Activated T-cell treated with anti-CD3 and anti-CD28 coated beads, Interleukin-2, amount 50 U/mL, for 72 hours (primary cell): Measurements from ENCODE around the gene RPL18A. TPM values are rescaled to one million over a fixed set of nuclear protein-coding genes. Genes with fewer than 3 reads are reported as not detected.
"Not testable (repeated sequence)": the region's sequence is repeated elsewhere in the genome, so short reads cannot be mapped to it uniquely, and the experiment has no call there.

ENCODE experiments used
- ATAC-seq, 2 donors: fragments of 150-1000 bp; cut with Tn5 transposase; replicated peaks in 1 of 2; 2 replicates each; pipeline ENCODE4 v1.10.0; 2021; ENCODE audit warnings: moderate library complexity in 2 of 2, mild to moderate bottlenecking in 1 of 2
- DNase-seq, 2 donors: peaks; one replicate each; pipeline ENCODE4 v3.0.0; 2021 to 2022; ENCODE audit warnings: mixed read lengths in 1 of 2
- H3K27ac Mint-ChIP-seq: one replicate; pipeline ENCODE4 v1.8.0; 2022; ENCODE audit warnings: mild to moderate bottlenecking, moderate library complexity, mixed read lengths
- H3K27me3 Mint-ChIP-seq: one replicate; pipeline ENCODE4 v1.8.0; 2022; ENCODE audit warnings: low read depth, mixed read lengths
- H3K36me3 Mint-ChIP-seq, 2 donors: one replicate each; pipeline ENCODE4 v1.8.0; 2022; ENCODE audit warnings: mixed read lengths in 2 of 2, mild to moderate bottlenecking in 1 of 2; ENCODE audit not compliant: insufficient read depth in 2 of 2
- H3K4me1 Mint-ChIP-seq: one replicate; pipeline ENCODE4 v1.8.0; 2022; ENCODE audit warnings: low read depth, mixed read lengths
- H3K4me3 Mint-ChIP-seq, 2 donors: one replicate each; pipeline ENCODE4 v1.8.0; 2022; ENCODE audit warnings: mild to moderate bottlenecking in 2 of 2, mixed read lengths in 2 of 2, moderate library complexity in 2 of 2
- H3K9me3 Mint-ChIP-seq, 2 donors: one replicate each; pipeline ENCODE4 v1.8.0; 2022; ENCODE audit warnings: mixed read lengths in 2 of 2
- total RNA-seq, 2 donors: library from RNA; stranded (reverse); gene quantifications; one replicate each; pipeline ENCODE4 v1.2.3, GENCODE V29; 2022

RPL18A gene
- total RNA-seq, 2 donors from 2014 or later = 2,983 to 3,463 TPM

DNA sequence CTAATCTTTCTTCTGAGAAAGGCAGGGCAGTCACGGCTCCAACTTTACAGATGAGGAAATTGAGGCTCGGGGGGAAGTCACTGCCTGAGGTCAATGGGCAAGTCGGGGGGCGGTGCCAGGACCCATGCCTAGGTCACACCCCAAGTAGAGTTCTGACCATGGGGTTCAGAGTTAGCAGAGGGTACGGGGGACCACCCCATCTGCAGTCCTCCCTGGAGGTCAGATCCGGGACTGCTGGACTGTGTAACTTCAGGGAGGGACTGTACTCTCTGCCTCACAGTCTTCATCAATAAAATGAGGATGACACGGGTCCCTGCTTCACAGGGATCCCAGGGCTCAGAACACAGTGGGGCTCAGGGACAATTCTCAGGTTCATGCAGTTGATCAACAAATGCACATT, 19.8 kb downstream of the RPL18A start:
- Mint-ChIP-seq H3K27ac (no peak overlapping the region), H3K9me3 (no peaks in the 10 kb centered on the region), H3K36me3 (no peaks in the 10 kb centered on the region), H3K4me1 (no peaks in the 10 kb centered on the region), H3K27me3 (no peaks in the 10 kb centered on the region), H3K4me3 (no peak overlapping the region)
- ATAC-seq (no peak), DNase-seq (no peak)

DNA sequence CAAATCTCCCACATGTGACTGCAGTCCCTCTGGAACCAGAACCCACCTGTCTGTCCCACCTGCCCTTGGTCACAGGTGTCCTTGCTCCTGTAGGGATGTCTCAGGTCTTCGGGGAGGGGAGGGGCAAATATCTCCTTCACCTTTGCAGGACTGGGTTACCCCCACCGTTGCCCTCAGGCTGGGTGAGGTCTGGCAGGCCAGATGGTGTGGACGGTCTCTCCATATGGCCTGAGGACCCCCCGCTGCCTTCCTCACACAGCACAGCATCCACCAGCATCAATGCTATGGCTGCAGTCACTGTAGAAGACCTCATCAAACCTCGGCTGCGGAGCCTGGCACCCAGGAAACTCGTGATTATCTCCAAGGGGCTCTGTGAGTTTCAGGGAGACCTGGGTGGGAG, 22.0 kb downstream of the RPL18A start:
- H3K4me3 Mint-ChIP-seq = no peak overlapping the region
- ATAC-seq (no peak), DNase-seq (no peak)
- no peaks in the 10 kb centered on the region for H3K27me3 Mint-ChIP-seq
- H3K4me1 Mint-ChIP-seq = no peaks in the 10 kb centered on the region
- no peaks in the 10 kb centered on the region for H3K9me3 Mint-ChIP-seq
- H3K27ac Mint-ChIP-seq = no peak overlapping the region
- no peaks in the 10 kb centered on the region for H3K36me3 Mint-ChIP-seq

DNA sequence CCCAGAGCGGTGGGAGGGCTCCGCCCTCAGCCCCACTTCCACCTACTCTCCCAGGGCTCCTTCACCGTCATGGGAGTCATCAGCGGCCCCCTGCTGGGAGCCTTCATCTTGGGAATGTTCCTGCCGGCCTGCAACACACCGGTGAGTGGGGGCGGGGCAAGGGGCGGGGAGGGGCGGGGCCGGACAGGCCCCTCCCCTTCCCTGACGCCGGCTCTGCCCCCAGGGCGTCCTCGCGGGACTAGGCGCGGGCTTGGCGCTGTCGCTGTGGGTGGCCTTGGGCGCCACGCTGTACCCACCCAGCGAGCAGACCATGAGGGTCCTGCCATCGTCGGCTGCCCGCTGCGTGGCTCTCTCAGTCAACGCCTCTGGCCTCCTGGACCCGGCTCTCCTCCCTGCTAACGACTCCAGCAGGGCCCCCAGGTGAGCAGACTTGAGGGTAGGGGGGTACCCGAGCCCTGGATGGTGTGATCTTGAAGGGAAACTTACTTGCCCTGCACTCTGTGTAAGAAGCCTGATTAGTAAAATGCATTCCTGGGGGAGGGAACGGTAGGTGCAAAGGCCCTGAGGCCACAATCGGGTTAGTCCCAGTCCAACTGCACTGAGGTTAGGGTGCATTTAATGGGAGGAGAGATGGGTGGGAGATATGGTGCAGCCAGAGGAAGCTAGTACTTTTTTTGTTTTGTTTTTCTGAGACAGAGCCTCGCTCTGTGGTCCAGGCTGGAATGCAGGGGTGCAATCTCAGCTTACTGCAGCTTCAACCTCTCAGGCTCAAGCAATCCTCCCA, 24.1 kb downstream of the RPL18A start:
- ATAC-seq (no peak), DNase-seq (no peak)
- Mint-ChIP-seq H3K27ac (no peak overlapping the region), H3K9me3 (no peaks in the 10 kb centered on the region), H3K4me3 (no peak overlapping the region), H3K36me3 (no peaks in the 10 kb centered on the region), H3K4me1 (no peaks in the 10 kb centered on the region), H3K27me3 (no peaks in the 10 kb centered on the region)

DNA sequence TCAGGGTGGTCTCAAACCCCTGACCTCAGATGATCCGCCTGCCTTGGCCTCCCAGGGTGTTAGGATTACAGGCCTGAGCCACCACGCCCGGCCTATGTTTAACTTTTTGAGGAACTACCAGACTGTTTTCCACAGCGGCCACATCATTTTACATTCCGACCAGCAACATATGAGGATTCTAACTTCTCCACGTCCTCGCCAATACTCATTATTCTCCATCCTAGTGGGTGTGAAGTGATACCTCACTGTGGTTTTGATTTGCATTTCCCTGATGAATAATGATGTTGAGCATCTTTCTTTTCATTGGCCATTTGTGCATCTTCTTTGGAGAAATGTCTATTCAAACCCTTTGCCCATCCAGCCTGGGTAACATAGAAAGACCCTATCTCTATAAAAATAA, 26.8 kb downstream of the RPL18A start:
- Mint-ChIP-seq H3K27me3 (no peaks in the 10 kb centered on the region), H3K9me3 (no peaks in the 10 kb centered on the region), H3K4me3 (no peak overlapping the region), H3K27ac (no peak overlapping the region), H3K36me3 (peaks cover 0 to 2% of the 10 kb centered on the region in 2 donors), H3K4me1 (no peaks in the 10 kb centered on the region)
- ATAC-seq (no peak), DNase-seq (no peak)

DNA sequence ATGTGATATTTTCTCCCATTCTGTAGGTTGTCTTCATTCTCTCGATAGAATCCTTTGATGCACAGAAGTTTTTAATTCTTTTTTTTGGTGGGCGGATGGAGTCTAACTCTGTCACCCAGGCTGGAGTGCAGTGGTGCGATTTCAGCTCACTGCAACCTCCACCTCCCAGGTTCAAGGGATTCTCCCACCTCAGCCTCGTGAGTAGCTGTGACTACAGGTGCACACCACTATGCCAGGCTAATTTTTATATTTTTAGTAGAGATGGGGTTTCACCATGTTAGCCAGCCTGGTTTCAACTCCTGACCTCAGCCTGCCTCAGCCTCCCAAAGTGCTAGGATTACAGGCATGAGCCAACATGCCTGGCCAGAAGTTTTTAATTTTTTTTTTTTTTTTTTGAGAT, 27.5 kb downstream of the RPL18A start:
- H3K4me1 Mint-ChIP-seq, DNase-seq, H3K27me3 Mint-ChIP-seq, H3K36me3 Mint-ChIP-seq, H3K27ac Mint-ChIP-seq, H3K4me3 Mint-ChIP-seq, H3K9me3 Mint-ChIP-seq, ATAC-seq: not testable (repeated sequence)

DNA sequence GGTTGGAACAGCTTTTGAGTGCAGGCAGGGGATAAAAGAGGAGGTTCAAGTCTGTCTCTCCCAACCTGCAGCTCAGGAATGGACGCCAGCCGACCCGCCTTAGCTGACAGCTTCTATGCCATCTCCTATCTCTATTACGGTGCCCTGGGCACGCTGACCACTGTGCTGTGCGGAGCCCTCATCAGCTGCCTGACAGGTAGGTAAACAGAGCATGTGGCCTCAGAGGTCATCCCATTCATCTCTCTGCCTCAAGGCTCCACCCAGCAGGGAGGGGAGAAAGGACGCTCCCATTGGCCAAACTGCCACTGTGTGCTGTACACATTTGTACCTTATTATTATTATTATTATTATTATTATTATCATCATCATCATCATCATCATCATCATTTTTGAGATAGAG, 28.6 kb downstream of the RPL18A start:
- Mint-ChIP-seq H3K4me3 (no peak overlapping the region), H3K36me3 (peaks cover 0 to 2% of the 10 kb centered on the region in 2 donors), H3K27me3 (no peaks in the 10 kb centered on the region), H3K4me1 (no peaks in the 10 kb centered on the region), H3K9me3 (no peaks in the 10 kb centered on the region), H3K27ac (no peak overlapping the region)
- DNase-seq = no peak
- ATAC-seq = no peak

DNA sequence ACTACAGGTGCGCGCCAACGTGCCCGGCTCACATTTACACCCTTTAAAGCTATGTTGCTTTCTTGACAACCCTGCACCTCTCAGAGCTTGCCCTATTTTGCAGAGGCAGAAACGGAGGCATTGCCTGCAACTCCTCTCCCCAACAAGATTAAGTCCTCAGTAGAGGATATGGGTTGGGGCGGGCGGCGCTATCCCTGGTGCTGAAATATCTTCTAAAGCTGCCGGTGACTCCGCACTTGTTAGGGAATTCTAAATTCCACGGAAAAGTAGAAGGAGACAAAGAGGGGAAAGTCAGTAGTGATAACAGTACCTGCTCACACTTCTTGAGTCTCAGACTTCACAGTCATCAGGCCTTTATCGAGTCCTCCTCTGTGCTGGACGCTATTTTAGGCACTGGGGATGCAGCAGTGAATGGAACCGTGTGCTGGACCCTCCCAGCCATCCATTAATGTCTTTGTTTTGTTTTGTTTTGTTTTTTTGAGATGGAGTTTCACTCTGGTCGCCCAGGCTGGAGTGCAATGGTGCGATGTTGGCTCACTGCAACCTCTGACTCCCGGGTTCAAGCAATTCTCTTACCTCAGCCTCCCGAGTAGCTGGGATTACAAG, 30.0 kb downstream of the RPL18A start:
- no peak for DNase-seq
- H3K4me3 Mint-ChIP-seq = no peak overlapping the region
- no peaks in the 10 kb centered on the region for H3K27me3 Mint-ChIP-seq
- H3K9me3 Mint-ChIP-seq = no peaks in the 10 kb centered on the region
- ATAC-seq = no peak
- no peaks in the 10 kb centered on the region for H3K4me1 Mint-ChIP-seq
- H3K36me3 Mint-ChIP-seq = peaks cover 0 to 2% of the 10 kb centered on the region in 2 donors
- no peak overlapping the region for H3K27ac Mint-ChIP-seq

DNA sequence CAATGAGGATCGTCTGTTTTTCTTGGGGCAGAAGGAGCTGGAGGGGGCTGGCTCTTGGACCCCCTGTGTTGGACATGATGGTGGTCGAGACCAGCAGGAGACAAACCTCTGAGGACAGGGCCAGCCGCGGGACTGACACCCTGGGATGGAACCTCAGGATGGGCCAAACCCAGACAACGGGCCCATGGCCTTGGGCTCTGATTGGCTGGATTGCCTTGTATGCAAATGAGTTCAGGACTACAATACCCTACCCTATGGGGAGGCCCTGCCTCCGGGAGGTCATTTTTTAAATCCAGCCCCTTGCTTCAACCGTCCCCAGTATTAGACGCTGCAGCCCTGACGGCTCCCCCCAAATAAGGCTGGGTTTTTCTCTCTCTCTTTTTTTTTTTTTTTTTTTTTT, 34.1 kb downstream of the RPL18A start:
- no peaks in the 10 kb centered on the region for H3K4me1 Mint-ChIP-seq
- DNase-seq = no peak
- no peaks in the 10 kb centered on the region for H3K27me3 Mint-ChIP-seq
- no peak for ATAC-seq
- peaks cover 0 to 2% of the 10 kb centered on the region in 2 donors for H3K36me3 Mint-ChIP-seq
- no peaks in the 10 kb centered on the region for H3K9me3 Mint-ChIP-seq
- H3K27ac Mint-ChIP-seq = no peak overlapping the region
- H3K4me3 Mint-ChIP-seq = no peak overlapping the region

DNA sequence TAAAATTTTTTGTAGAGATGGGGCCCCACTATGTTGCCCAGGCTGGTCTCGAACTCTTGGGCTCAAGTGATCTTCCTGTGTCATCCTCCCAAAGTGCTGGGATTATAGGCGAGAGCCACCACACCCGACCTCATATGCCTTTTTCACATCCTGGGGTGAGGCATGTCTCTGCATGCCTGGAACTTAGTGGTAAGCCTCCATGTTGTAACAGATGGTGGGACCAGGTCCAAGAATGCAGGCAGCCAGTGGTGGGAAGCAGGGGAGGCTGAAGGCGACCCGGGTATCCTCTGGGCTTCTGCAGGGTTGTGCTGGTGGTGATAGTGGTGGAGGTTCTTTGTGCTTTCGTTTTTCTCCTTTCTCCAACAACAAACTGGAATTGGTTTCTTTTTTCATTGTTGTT, 43.0 kb downstream of the RPL18A start:
- Mint-ChIP-seq H3K27me3 (peaks cover 17% of the 10 kb centered on the region), H3K4me1 (no peaks in the 10 kb centered on the region), H3K27ac (no peak overlapping the region), H3K9me3 (no peaks in the 10 kb centered on the region), H3K36me3 (no peaks in the 10 kb centered on the region), H3K4me3 (no peak overlapping the region)
- DNase-seq = no peak
- no peak for ATAC-seq

DNA sequence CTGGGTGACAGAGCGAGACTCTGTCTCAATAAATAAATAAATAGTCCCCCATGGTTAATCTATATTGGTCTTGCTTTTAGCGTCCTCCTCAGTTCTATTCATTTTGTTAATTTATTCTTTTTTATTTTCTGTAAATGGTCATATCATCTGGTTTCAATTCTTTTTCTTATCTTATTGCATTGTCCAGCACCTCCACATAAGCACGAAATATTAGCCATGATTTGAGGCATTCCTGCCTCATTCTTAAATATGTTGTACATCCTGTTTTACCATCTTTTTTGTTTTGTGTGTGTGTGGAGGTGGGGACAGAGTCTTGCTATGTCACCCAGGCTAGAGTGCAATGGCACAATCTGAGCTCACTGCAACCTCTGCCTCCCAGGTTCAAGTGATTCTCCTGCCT, 48.5 kb downstream of the RPL18A start:
- Mint-ChIP-seq H3K4me3 (no peak overlapping the region), H3K27ac (no peak overlapping the region), H3K9me3 (peaks cover 2 to 3% of the 10 kb centered on the region in 2 donors), H3K27me3 (no peaks in the 10 kb centered on the region), H3K4me1 (no peaks in the 10 kb centered on the region), H3K36me3 (peaks cover 0 to 4% of the 10 kb centered on the region in 2 donors)
- no peak for ATAC-seq
- no peak for DNase-seq

DNA sequence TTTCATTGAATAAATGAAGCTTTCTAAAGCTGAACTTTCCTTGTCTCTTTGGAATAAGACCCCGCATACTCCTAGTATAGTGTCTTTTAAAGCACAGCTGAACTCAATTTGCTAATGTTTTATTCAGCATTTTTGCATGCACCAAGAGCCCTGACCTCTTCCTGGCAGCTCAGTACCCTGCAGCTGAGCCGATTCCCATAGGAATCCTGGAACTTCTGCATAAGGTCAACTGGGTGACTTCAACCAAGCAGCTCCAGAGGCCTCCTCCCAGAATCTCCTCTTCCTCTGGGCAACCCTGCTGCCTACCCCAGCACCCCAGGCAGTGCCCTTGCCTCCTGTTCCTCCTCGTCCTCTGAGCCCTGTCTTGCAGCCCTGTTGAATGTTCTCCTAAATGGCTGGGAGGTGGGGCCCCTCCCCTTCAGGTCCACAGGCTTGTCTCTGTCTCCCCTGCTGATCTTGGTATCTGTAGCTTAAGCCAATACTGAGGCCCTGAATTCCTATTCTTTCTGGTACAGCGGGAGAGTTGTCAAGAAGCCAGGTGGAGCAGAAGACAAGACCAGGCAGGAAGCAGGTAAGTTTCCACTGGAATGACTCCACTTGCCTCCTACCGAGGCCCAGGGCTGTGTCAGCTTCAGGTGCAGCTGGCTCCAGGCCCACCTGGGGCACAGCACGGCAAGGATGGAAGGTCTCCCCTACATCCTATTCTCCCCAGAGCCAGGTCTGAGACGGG, 49.5 kb downstream of the RPL18A start:
- DNase-seq (no peak), ATAC-seq (no peak)
- peaks cover 2 to 6% of the 10 kb centered on the region in 2 donors for H3K9me3 Mint-ChIP-seq
- no peaks in the 10 kb centered on the region for H3K27me3 Mint-ChIP-seq
- no peak overlapping the region for H3K4me3 Mint-ChIP-seq
- H3K4me1 Mint-ChIP-seq = no peaks in the 10 kb centered on the region
- no peak overlapping the region for H3K27ac Mint-ChIP-seq
- H3K36me3 Mint-ChIP-seq = peaks cover 4 to 9% of the 10 kb centered on the region in 2 donors

DNA sequence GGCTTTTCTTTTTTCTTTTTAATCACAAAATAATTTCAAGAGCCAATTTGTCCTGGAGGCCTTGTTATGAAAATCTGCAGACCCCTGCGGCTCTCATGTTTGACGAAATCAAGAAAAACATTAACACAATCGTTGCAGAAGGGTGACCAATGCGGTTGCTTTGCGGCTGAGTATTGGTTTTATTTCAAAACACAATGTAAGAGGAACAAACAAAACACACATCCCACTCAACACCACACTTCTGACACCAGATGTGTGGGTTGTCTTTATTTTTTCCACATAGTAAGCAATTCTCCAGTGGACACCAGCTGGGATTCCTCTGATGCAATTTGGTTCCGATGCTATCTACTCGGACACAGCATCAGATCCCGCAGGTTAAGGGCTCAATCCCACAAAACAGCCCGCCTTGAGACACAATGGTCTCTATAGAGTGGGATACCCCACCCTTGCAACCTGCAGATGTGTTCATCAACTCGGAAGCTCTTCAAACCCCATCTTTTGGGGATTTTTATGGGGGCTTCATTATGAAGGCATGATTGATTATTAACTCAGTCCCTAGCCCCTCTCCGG, 51.2 kb downstream of the RPL18A start:
- Mint-ChIP-seq H3K4me1 (no peaks in the 10 kb centered on the region), H3K9me3 (peaks cover 2 to 6% of the 10 kb centered on the region in 2 donors), H3K36me3 (peaks cover 4 to 9% of the 10 kb centered on the region in 2 donors), H3K27ac (no peak overlapping the region), H3K4me3 (no peak overlapping the region), H3K27me3 (peaks cover under 1% of the 10 kb centered on the region)
- DNase-seq (no peak), ATAC-seq (no peak)
